H9 (cell line): ENCODE data around the gene POLD3. TPM values are rescaled to one million over a fixed set of nuclear protein-coding genes. Genes with fewer than 3 reads are reported as not detected.

ENCODE experiments used
- DNase-seq: peaks from one replicate; pipeline ENCODE4 v3.0.0-alpha.2; 2017
- H2AFZ ChIP-seq: one replicate; pipeline ENCODE4 v1.6.1; 2013; ENCODE audit warnings: mild to moderate bottlenecking, low read length, control low read depth, moderate library complexity
- H2AK5ac ChIP-seq: 2 replicates; pipeline ENCODE4 v1.6.1; 2013; ENCODE audit warnings: low read length, control low read depth, mixed read lengths; ENCODE audit not compliant: insufficient read length
- H2BK120ac ChIP-seq: one replicate; pipeline ENCODE4 v1.6.1; 2013; ENCODE audit warnings: low read depth, mild to moderate bottlenecking, low read length, control low read depth, inconsistent platforms; ENCODE audit not compliant: poor library complexity, severe bottlenecking
- H2BK12ac ChIP-seq: 2 replicates; pipeline ENCODE4 v1.6.1; 2013; ENCODE audit warnings: low read length, control low read depth, mixed read lengths, low read depth; ENCODE audit not compliant: insufficient read length
- H2BK15ac ChIP-seq: 2 replicates; pipeline ENCODE4 v1.6.1; 2013; ENCODE audit warnings: low read depth, low read length, control low read depth
- H2BK20ac ChIP-seq: one replicate; pipeline ENCODE4 v1.6.1; 2013; ENCODE audit warnings: low read depth, mild to moderate bottlenecking, low read length, control low read depth, inconsistent platforms; ENCODE audit not compliant: poor library complexity, severe bottlenecking
- H2BK5ac ChIP-seq: 2 replicates; pipeline ENCODE4 v1.6.1; 2013; ENCODE audit warnings: low read length, control low read depth, mixed read lengths; ENCODE audit not compliant: insufficient read length
- H3K14ac ChIP-seq: 2 replicates; pipeline ENCODE4 v1.6.1; 2013; ENCODE audit warnings: low read length, control low read depth; ENCODE audit not compliant: insufficient read depth
- H3K18ac ChIP-seq: 2 replicates; pipeline ENCODE4 v1.6.1; 2013; ENCODE audit warnings: low read depth, mild to moderate bottlenecking, mixed read lengths, low read length, control low read depth; ENCODE audit not compliant: insufficient read length
- H3K23ac ChIP-seq: 2 replicates; pipeline ENCODE4 v1.6.1; 2013; ENCODE audit warnings: low read length, control low read depth, mixed read lengths, low read depth; ENCODE audit not compliant: insufficient read length
- H3K23me2 ChIP-seq: 2 replicates; pipeline ENCODE4 v1.6.1; 2013; ENCODE audit warnings: low read depth, mild to moderate bottlenecking, mixed read lengths, low read length, control low read depth; ENCODE audit not compliant: insufficient read length, poor library complexity, severe bottlenecking
- H3K27ac ChIP-seq: 2 replicates; pipeline ENCODE4 v1.5.1; 2013; ENCODE audit warnings: low read length, control low read depth, mixed read lengths, low read depth; ENCODE audit not compliant: insufficient read length
- H3K27me3 ChIP-seq: 2 replicates; pipeline ENCODE4 v1.6.1; 2013; ENCODE audit warnings: low read length, control low read depth, inconsistent platforms; ENCODE audit not compliant: insufficient read depth
- H3K4ac ChIP-seq: 2 replicates; pipeline ENCODE4 v1.6.1; 2013; ENCODE audit warnings: low read depth, mild to moderate bottlenecking, control low read depth, inconsistent platforms, low read length, moderate library complexity
- H3K4me1 ChIP-seq: 2 replicates; pipeline ENCODE4 v1.6.1; 2013; ENCODE audit warnings: low read length, control low read depth, inconsistent platforms; ENCODE audit not compliant: insufficient read depth
- H3K4me2 ChIP-seq: 2 replicates; pipeline ENCODE4 v1.6.1; 2013; ENCODE audit warnings: low read length, control low read depth, mixed read lengths; ENCODE audit not compliant: insufficient read length, insufficient read depth
- H3K56ac ChIP-seq: 2 replicates; pipeline ENCODE4 v1.6.1; 2013; ENCODE audit warnings: low read depth, mild to moderate bottlenecking, mixed read lengths, low read length, control low read depth; ENCODE audit not compliant: insufficient read length
- H3K79me1 ChIP-seq: 2 replicates; pipeline ENCODE4 v1.6.1; 2013; ENCODE audit warnings: low read depth, mild to moderate bottlenecking, moderate library complexity, low read length, control low read depth, inconsistent platforms; ENCODE audit not compliant: insufficient read depth, poor library complexity, severe bottlenecking
- H3K79me2 ChIP-seq: 2 replicates; pipeline ENCODE4 v1.6.1; 2013; ENCODE audit warnings: low read length, control low read depth, inconsistent platforms; ENCODE audit not compliant: insufficient read depth
- H3K9ac ChIP-seq: 2 replicates; pipeline ENCODE4 v1.6.1; 2013; ENCODE audit warnings: low read length, control low read depth, mixed read lengths; ENCODE audit not compliant: insufficient read length; ENCODE audit errors: extremely low read depth
- H3K9me3 ChIP-seq: one replicate; pipeline ENCODE4 v1.6.1; 2013; ENCODE audit warnings: low read depth, low read length, inconsistent platforms; ENCODE audit not compliant: control insufficient read depth
- H3T11ph ChIP-seq: one replicate; pipeline ENCODE4 v1.6.1; 2013; ENCODE audit warnings: mild to moderate bottlenecking, low read length, control low read depth, inconsistent platforms
- H4K20me1 ChIP-seq: one replicate; pipeline ENCODE4 v1.6.1; 2013; ENCODE audit not compliant: control insufficient read depth, insufficient read length, insufficient read depth
- H4K5ac ChIP-seq: 2 replicates; pipeline ENCODE4 v1.6.1; 2013; ENCODE audit warnings: low read depth, mild to moderate bottlenecking, mixed read lengths, low read length, control low read depth; ENCODE audit not compliant: insufficient read length
- H4K8ac ChIP-seq: replicated peaks from 2 replicates; pipeline ENCODE4 v1.6.1; 2013; ENCODE audit warnings: low read length, control low read depth, mixed read lengths, low read depth; ENCODE audit not compliant: insufficient read length
- H4K91ac ChIP-seq: 2 replicates; pipeline ENCODE4 v1.6.1; 2013; ENCODE audit warnings: low read depth, mild to moderate bottlenecking, moderate library complexity, mixed read lengths, low read length, control low read depth; ENCODE audit not compliant: insufficient read length
- H3K27ac Mint-ChIP-seq, 3 experiments: 2 replicates in 2 of 3; 3 replicates in 1 of 3; pipeline ENCODE4 v1.8.0; 2020 to 2021; ENCODE audit warnings: mixed read lengths in 3 of 3, mild to moderate bottlenecking in 1 of 3, moderate library complexity in 1 of 3
- H3K27me3 Mint-ChIP-seq: 2 replicates; pipeline ENCODE4 v1.8.0; 2021; ENCODE audit warnings: low read depth, mild to moderate bottlenecking, moderate library complexity, mixed read lengths
- H3K36me3 Mint-ChIP-seq, 3 experiments: 2 replicates in 2 of 3; 3 replicates in 1 of 3; pipeline ENCODE4 v1.8.0; 2020 to 2021; ENCODE audit warnings: low read depth in 3 of 3, mixed read lengths in 3 of 3; ENCODE audit not compliant: insufficient read depth in 1 of 3
- H3K4me1 Mint-ChIP-seq, 2 experiments: 2 replicates each; pipeline ENCODE4 v1.8.0; 2020; ENCODE audit warnings: mixed read lengths in 2 of 2
- H3K4me3 Mint-ChIP-seq, 2 experiments: 2 replicates in 1 of 2; 3 replicates in 1 of 2; pipeline ENCODE4 v1.8.0; 2020 to 2021; ENCODE audit warnings: mild to moderate bottlenecking in 2 of 2, mixed read lengths in 2 of 2, moderate library complexity in 1 of 2
- H3K9me3 Mint-ChIP-seq, 2 experiments: 2 replicates in 1 of 2; 3 replicates in 1 of 2; pipeline ENCODE4 v1.8.0; 2020; ENCODE audit warnings: mild to moderate bottlenecking in 2 of 2, mixed read lengths in 2 of 2, moderate library complexity in 1 of 2
- WGBS: extraction: QIAGEN DNeasy Blood & Tissue Kit; methylation state at CpG from one replicate; pipeline ENCODE4 v1.1.7; 2013; ENCODE audit warnings: missing lambda C conversion rate, low lambda C conversion rate, mixed read lengths; ENCODE audit not compliant: insufficient read length; ENCODE audit errors: extremely low coverage; 5-methylcytosine and 5-hydroxymethylcytosine counted together
- total RNA-seq: library from RNA; stranded (reverse); gene quantifications from 2 replicates; pipeline ENCODE4 v1.2.1, GENCODE V29; 2021
- TF ChIP-seq, protein P1 (sequence below): fragments of 200-600 bp; sonication (generic); conservative IDR thresholded peaks from 3 replicates; pipeline ENCODE4 v1.8.0; 2021; ENCODE audit warnings: antibody characterized with exemption, mild to moderate bottlenecking

Gene POLD3
- total RNA-seq, 1 experiment from 2014 or later = 34.1 TPM

DNA sequence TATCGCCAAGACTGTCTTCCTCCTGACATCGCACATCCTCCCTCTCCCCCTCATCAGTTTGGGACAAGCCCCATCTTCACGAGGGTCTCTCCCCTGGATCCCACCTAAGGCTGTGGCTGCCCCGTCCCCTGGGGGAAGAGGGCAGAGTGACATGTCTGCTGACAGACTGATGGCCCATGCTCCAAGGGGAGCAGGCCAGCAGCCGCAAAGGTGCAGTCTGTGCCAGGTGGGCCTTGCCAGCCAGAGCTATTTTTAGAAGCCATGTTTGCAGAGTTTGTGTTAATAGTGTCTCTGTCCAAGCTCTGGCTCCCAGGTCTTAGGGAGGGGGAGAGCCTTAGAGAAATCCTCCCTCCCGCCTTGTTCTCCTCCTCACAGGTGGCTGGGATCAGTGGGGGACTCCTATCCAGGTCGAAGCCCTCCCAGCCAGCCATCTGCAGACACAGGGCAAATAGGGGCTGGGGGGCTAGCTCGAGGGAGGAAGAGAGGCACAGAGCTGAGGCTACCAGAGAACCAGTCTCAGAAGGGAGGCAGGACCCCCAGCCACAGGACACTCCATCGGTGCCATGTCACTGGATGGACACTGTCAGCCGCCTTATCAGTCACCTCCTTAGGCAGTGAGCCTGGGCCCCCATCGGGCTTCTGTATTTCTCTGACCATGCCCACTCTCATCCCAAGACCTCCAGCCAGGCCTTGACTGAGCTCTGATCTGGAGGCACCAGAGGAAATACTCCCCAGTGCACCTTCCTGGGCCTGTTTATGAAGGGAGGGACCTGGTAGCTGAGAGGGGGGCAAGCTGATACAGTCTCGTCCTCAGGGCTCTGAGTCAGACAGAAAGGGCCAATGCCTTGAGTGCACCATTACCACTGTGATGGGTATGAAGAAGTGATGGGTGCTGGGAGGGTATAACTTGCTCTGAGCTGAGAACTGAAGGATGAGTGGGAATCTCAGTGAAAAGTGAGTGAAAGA is 89.6 kb downstream of the POLD3 start:
- Histone ChIP-seq H3K23me2 (no peaks in the 10 kb centered on the region), H3K79me1 (no peaks in the 10 kb centered on the region), H2BK15ac (no peak overlapping the region), H2BK120ac (no peak overlapping the region), H3K9ac (no peak overlapping the region), H2AK5ac (no peak overlapping the region), H3T11ph (no peak overlapping the region), H2AFZ (no peak overlapping the region), H4K91ac (no peak overlapping the region), H3K14ac (no peak overlapping the region), H2BK5ac (no peak overlapping the region), H3K4ac (no peak overlapping the region), H3K4me2 (no peak overlapping the region), H4K8ac (no peak overlapping the region), H2BK20ac (no peak overlapping the region), H4K20me1 (no peaks in the 10 kb centered on the region), H3K18ac (no peak overlapping the region), H3K27ac (no peak overlapping the region), H3K79me2 (no peaks in the 10 kb centered on the region), H3K4me1 (no peaks in the 10 kb centered on the region), H4K5ac (no peak overlapping the region), H3K23ac (no peak overlapping the region), H3K9me3 (no peaks in the 10 kb centered on the region), H2BK12ac (no peak overlapping the region), H3K27me3 (no peaks in the 10 kb centered on the region), H3K56ac (no peak overlapping the region)
- Mint-ChIP-seq H3K27ac (peak overlapping the region in 1 of 3 experiments; percentile 34; a peak in 2 of 7 replicates), H3K4me1 (peaks cover 7 to 13% of the 10 kb centered on the region in 2 experiments), H3K4me3 (no peak overlapping the region), H3K36me3 (no peaks in the 10 kb centered on the region; a peak in 1 of 7 replicates), H3K27me3 (peaks cover 11% of the 10 kb centered on the region), H3K9me3 (no peaks in the 10 kb centered on the region; a peak in 1 of 5 replicates)
- TF ChIP-seq, protein P1, sequence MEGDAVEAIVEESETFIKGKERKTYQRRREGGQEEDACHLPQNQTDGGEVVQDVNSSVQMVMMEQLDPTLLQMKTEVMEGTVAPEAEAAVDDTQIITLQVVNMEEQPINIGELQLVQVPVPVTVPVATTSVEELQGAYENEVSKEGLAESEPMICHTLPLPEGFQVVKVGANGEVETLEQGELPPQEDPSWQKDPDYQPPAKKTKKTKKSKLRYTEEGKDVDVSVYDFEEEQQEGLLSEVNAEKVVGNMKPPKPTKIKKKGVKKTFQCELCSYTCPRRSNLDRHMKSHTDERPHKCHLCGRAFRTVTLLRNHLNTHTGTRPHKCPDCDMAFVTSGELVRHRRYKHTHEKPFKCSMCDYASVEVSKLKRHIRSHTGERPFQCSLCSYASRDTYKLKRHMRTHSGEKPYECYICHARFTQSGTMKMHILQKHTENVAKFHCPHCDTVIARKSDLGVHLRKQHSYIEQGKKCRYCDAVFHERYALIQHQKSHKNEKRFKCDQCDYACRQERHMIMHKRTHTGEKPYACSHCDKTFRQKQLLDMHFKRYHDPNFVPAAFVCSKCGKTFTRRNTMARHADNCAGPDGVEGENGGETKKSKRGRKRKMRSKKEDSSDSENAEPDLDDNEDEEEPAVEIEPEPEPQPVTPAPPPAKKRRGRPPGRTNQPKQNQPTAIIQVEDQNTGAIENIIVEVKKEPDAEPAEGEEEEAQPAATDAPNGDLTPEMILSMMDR = no peak
- DNase-seq = peak; percentile 14
- WGBS = no CpG with 5 or more reads among the region's 12 CpGs
